Smooth muscle cell (in vitro differentiated cells): ENCODE data around the gene GDF11. TPM values are rescaled to one million over a fixed set of nuclear protein-coding genes. Genes with fewer than 3 reads are reported as not detected.

Experiments
- DNase-seq: peaks from one replicate; lab custom pipeline; 2025; ENCODE audit not compliant: unreplicated experiment; lab: John Stamatoyannopoulos, UW
- H2AFZ ChIP-seq: fragments of 200-600 bp; sonication (generic); 2 replicates; pipeline ENCODE4 v1.6.0; 2016; ENCODE audit warnings: antibody characterized with exemption, low read depth, mild to moderate bottlenecking
- H3F3A ChIP-seq: fragments of 200-600 bp; sonication (generic); 2 replicates; pipeline ENCODE4 v1.6.0; 2017; ENCODE audit warnings: antibody characterized with exemption, low read depth
- H3K27ac ChIP-seq: fragments of 200-600 bp; sonication (generic); 2 replicates; pipeline ENCODE4 v1.5.1; 2016; ENCODE audit warnings: low read depth, mild to moderate bottlenecking
- H3K27me3 ChIP-seq: fragments of 200-600 bp; sonication (generic); 2 replicates; pipeline ENCODE4 v1.6.1; 2016; ENCODE audit warnings: low read depth, mild to moderate bottlenecking
- H3K36me3 ChIP-seq: fragments of 200-600 bp; sonication (generic); 2 replicates; pipeline ENCODE4 v1.5.1; 2016; ENCODE audit warnings: low read depth
- H3K4me1 ChIP-seq: fragments of 200-600 bp; sonication (generic); 2 replicates; pipeline ENCODE4 v1.5.1; 2016; ENCODE audit warnings: low read depth
- H3K4me2 ChIP-seq: fragments of 200-600 bp; sonication (generic); 2 replicates; pipeline ENCODE4 v1.6.0; 2016; ENCODE audit warnings: mild to moderate bottlenecking
- H3K4me3 ChIP-seq: fragments of 200-600 bp; sonication (generic); 2 replicates; pipeline ENCODE4 v1.5.1; 2016; ENCODE audit warnings: mild to moderate bottlenecking
- H3K79me2 ChIP-seq: fragments of 200-600 bp; sonication (generic); 2 replicates; pipeline ENCODE4 v1.6.0; 2016; ENCODE audit warnings: low read depth, mild to moderate bottlenecking
- H3K9ac ChIP-seq: fragments of 200-600 bp; sonication (generic); 2 replicates; pipeline ENCODE4 v1.6.0; 2016; ENCODE audit warnings: low read depth
- H3K9me3 ChIP-seq: fragments of 200-600 bp; sonication (generic); replicated peaks from 2 replicates; pipeline ENCODE4 v1.5.1; 2016; ENCODE audit warnings: low read depth
- H4K20me1 ChIP-seq: fragments of 200-600 bp; sonication (generic); 2 replicates; pipeline ENCODE4 v1.6.0; 2016; ENCODE audit warnings: low read depth
- WGBS: methylation state at CpG from one replicate; pipeline ENCODE4 v1.1.7; 2016; ENCODE audit warnings: low lambda C conversion rate; 5-methylcytosine and 5-hydroxymethylcytosine counted together
- polyA plus RNA-seq: library from polyadenylated mRNA; unstranded; fragments of >200 nt; fragmentation: Nextera tagmentation; extraction: Ambion mirVana; gene quantifications from 2 replicates; pipeline ENCODE4 v1.2.1, GENCODE V29; 2016
- total RNA-seq: library from RNA; depleted of rRNA; stranded (reverse); fragments of >200 nt; gene quantifications from 2 replicates; pipeline ENCODE4 v1.2.3, GENCODE V29; 2014
- TF ChIP-seq, protein P1 (sequence below): fragments of 200-600 bp; sonication (generic); IDR thresholded peaks from 2 replicates; pipeline ENCODE4 v1.5.1; 2017; ENCODE audit warnings: borderline replicate concordance, mild to moderate bottlenecking, antibody characterized with exemption; ENCODE audit not compliant: insufficient read depth, poor library complexity, severe bottlenecking

Gene GDF11
- total and polyA plus RNA-seq, 2 experiments from 2014 or later: 2.6 to 3.5 TPM

- Histone ChIP-seq H4K20me1 (no peaks in the 10 kb centered on the region), H3K79me2 (no peaks in the 10 kb centered on the region), H3K27ac (no peak overlapping the region), H3K9me3 (no peaks in the 10 kb centered on the region), H2AFZ (no peak overlapping the region), H3K36me3 (no peaks in the 10 kb centered on the region), H3F3A (no peaks in the 10 kb centered on the region), H3K4me1 (peaks cover 3% of the 10 kb centered on the region), H3K9ac (no peak overlapping the region), H3K4me3 (no peak overlapping the region), H3K27me3 (peaks cover 44% of the 10 kb centered on the region), H3K4me2 (no peak overlapping the region)
- 49% methylated on average over 5 of the region's 5 CpGs for WGBS
- TF ChIP-seq, protein P1, sequence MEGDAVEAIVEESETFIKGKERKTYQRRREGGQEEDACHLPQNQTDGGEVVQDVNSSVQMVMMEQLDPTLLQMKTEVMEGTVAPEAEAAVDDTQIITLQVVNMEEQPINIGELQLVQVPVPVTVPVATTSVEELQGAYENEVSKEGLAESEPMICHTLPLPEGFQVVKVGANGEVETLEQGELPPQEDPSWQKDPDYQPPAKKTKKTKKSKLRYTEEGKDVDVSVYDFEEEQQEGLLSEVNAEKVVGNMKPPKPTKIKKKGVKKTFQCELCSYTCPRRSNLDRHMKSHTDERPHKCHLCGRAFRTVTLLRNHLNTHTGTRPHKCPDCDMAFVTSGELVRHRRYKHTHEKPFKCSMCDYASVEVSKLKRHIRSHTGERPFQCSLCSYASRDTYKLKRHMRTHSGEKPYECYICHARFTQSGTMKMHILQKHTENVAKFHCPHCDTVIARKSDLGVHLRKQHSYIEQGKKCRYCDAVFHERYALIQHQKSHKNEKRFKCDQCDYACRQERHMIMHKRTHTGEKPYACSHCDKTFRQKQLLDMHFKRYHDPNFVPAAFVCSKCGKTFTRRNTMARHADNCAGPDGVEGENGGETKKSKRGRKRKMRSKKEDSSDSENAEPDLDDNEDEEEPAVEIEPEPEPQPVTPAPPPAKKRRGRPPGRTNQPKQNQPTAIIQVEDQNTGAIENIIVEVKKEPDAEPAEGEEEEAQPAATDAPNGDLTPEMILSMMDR: no peak
- no peak for DNase-seq
Measured at GRCh38 chr12:55705782-55706402, 37.0 kb upstream of the GDF11 start.

- H3K79me2 ChIP-seq: no peaks in the 10 kb centered on the region
Measured at GRCh38 chr12:55706568-55707218, 36.2 kb upstream of the GDF11 start.

GRCh38 chr12:55707219-55707671, 35.7 kb upstream of the GDF11 start:
- peaks cover 53% of the 10 kb centered on the region for H3K27me3 ChIP-seq
- H3K27ac ChIP-seq: no peak overlapping the region
- H3K4me1 ChIP-seq: peaks cover 3% of the 10 kb centered on the region

More at GRCh38 chr12:55706568-55707218, 36.2 kb upstream of the GDF11 start:
- Histone ChIP-seq H3K4me1 (peaks cover 3% of the 10 kb centered on the region), H3K27me3 (peaks cover 47% of the 10 kb centered on the region), H3K9ac (no peak overlapping the region), H2AFZ (no peak overlapping the region), H3K4me3 (peak overlapping the region; percentile 60), H3K36me3 (no peaks in the 10 kb centered on the region), H3F3A (no peaks in the 10 kb centered on the region), H3K4me2 (peak overlapping the region; percentile 90), H3K27ac (no peak overlapping the region), H4K20me1 (no peaks in the 10 kb centered on the region), H3K9me3 (no peaks in the 10 kb centered on the region)
- TF ChIP-seq, protein P1: no peak
- DNase-seq: no peak
- 68% methylated on average over 2 of the region's 2 CpGs for WGBS

More at GRCh38 chr12:55707219-55707671, 35.7 kb upstream of the GDF11 start:
- peak overlapping the region; percentile 90 for H3K4me2 ChIP-seq
- no peaks in the 10 kb centered on the region for H3K36me3 ChIP-seq
- no peak for DNase-seq
- no peaks in the 10 kb centered on the region for H3K9me3 ChIP-seq
- no peaks in the 10 kb centered on the region for H3F3A ChIP-seq
- 3% methylated on average over 22 of the region's 22 CpGs for WGBS
- TF ChIP-seq, protein P1: no peak
- peak overlapping the region; percentile 46 for H2AFZ ChIP-seq
- H3K79me2 ChIP-seq: no peaks in the 10 kb centered on the region
- no peaks in the 10 kb centered on the region for H4K20me1 ChIP-seq
- H3K4me3 ChIP-seq: peak overlapping the region; percentile 60
- H3K9ac ChIP-seq: no peak overlapping the region
